HL-60/S4 (cell line): ENCODE measurements around the gene C17orf50.

Source experiments
- in situ Hi-C: fragments of 300-500 bp; cut with MboI; formaldehyde crosslinking; loops from 2 replicates; pipeline ENCODE4 v1.14.3; 2022; ENCODE audit warnings: low sequenced_read_pairs

Gene C17orf50

GRCh38 chr17:35732806-35733136, 27.9 kb upstream of the C17orf50 start:
- in situ Hi-C loops: loop anchor here (10.0 to 25.0 kb wide), 2 partner anchors 128 to 570 kb away; no protein-coding TSS in a partner anchor

DNA sequence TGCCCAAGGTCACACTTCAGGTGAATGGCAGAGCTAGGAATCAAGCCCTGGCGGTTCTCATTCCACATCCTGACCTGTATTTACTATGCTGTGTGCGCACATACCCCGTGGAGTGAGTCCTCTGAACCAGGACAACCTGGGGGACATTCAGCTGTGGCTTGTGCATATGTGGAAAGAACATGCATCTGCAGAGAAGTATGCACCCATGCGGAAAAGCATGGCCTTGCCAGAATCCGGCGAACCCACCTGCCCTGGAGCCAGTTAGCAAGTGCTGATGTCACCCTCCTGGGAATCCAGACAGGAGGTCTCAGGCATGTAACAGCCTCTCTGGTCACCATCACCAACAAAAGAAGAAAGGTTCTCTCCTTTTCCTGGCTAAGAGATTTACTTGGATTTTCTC, 27.3 kb upstream of the C17orf50 start:
- in situ Hi-C loops: loop anchor here (10.0 to 25.0 kb wide), 2 partner anchors 129 to 571 kb away; no protein-coding TSS in a partner anchor

- in situ Hi-C loops: loop anchor here (10.0 to 25.0 kb wide), 2 partner anchors 130 to 572 kb away; no protein-coding TSS in a partner anchor
These were observed 26.3 kb upstream of the C17orf50 start for GRCh38 chr17:35734396-35734795.

- in situ Hi-C loops: loop anchor here (10.0 to 25.0 kb wide), 2 partner anchors 130 to 573 kb away; no protein-coding TSS in a partner anchor
These were observed 25.5 kb upstream of the C17orf50 start for GRCh38 chr17:35735036-35735805.

DNA sequence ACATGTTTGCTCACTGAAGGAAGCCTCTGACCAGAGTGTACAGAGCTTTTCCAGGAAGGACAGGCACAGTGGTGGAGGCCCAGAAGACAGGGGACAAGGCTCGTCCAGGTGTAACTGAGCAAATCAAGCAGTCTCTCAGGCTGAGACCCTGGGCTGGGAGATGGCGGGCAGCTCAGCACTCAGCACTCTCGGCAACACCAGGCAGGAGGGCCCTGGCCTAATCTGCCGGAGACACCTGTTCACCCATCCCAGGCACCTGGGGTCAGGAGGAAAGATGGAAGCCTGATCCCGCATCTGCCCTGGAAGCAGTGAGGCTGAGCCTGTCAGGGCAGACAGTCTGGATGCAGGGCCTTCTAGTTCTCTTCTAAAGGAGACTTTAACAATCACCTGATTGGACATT, 24.5 kb upstream of the C17orf50 start:
- in situ Hi-C loops: loop anchor here (10.0 to 25.0 kb wide), 2 partner anchors 131 to 574 kb away; no protein-coding TSS in a partner anchor

- in situ Hi-C loops: loop anchor here (10.0 to 25.0 kb wide), 2 partner anchors 134 to 576 kb away; no protein-coding TSS in a partner anchor
These were observed 22.1 kb upstream of the C17orf50 start for GRCh38 chr17:35738519-35739133.

DNA sequence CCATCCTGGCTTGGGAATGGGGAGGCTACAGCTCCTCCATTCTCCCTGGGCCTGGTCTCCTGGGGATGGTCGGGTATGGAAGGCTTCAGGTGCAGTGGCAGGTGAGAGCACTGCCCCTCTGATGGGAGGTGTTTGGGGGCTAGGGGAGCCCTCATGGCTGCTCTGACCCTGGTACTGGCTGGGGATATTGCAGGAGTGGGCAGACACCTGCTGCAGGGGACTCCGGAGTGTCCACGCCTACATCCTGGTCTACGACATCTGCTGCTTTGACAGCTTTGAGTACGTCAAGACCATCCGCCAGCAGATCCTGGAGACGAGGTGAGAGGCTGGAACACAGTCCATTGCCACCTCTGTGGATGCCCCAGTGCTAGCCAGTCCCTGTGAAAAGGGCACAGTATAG, 20.5 kb upstream of the C17orf50 start:
- in situ Hi-C loops: loop anchor here (25.0 kb wide), 1 partner anchor 578 kb away; no protein-coding TSS in a partner anchor

- in situ Hi-C loops: loop anchor here (25.0 kb wide), 1 partner anchor 579 kb away; no protein-coding TSS in a partner anchor
These were observed 19.4 kb upstream of the C17orf50 start for GRCh38 chr17:35740997-35741931.

- in situ Hi-C loops: loop anchor here (25.0 kb wide), 1 partner anchor 580 kb away; no protein-coding TSS in a partner anchor
These were observed 18.2 kb upstream of the C17orf50 start for GRCh38 chr17:35742496-35742895.

DNA sequence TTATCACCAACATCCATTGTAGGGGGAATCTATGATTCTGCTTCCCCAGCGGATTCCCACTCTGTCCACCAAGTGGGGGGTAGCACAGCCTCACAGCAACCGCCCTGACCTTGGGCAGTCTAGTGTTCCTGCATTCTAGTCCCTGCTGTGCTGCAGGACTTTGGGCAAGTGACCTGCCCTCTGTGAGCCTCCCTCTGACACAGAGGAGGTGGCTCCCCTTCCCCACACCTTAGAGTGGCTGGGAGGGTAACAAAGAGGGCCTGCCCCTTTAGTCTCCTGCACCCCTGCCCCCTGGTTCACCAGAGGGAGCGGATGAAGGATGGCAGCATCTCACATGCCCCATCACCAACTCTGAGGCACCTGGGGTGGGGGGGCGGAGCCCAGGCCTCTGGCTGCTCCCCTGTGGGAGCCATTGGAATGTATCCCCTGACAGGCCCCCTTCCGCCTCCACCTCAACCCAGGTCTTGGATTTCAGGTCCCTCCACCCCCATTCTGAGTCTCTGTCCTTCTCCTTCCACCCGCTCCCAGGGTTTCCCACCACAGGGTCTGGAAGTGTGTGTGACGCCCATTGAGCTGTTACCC, 17.7 kb upstream of the C17orf50 start:
- in situ Hi-C loops: loop anchor here (25.0 kb wide), 1 partner anchor 581 kb away; no protein-coding TSS in a partner anchor

- in situ Hi-C loops: loop anchor here (25.0 kb wide), 1 partner anchor 581 kb away; no protein-coding TSS in a partner anchor
These were observed 16.9 kb upstream of the C17orf50 start for GRCh38 chr17:35743626-35744328.

GRCh38 chr17:35744830-35745229, 15.9 kb upstream of the C17orf50 start:
- in situ Hi-C loops: loop anchor here (25.0 kb wide), 1 partner anchor 583 kb away; no protein-coding TSS in a partner anchor

- in situ Hi-C loops: loop anchor here (25.0 kb wide), 1 partner anchor 583 kb away; no protein-coding TSS in a partner anchor
These were observed 15.4 kb upstream of the C17orf50 start for GRCh38 chr17:35745246-35745645.

DNA sequence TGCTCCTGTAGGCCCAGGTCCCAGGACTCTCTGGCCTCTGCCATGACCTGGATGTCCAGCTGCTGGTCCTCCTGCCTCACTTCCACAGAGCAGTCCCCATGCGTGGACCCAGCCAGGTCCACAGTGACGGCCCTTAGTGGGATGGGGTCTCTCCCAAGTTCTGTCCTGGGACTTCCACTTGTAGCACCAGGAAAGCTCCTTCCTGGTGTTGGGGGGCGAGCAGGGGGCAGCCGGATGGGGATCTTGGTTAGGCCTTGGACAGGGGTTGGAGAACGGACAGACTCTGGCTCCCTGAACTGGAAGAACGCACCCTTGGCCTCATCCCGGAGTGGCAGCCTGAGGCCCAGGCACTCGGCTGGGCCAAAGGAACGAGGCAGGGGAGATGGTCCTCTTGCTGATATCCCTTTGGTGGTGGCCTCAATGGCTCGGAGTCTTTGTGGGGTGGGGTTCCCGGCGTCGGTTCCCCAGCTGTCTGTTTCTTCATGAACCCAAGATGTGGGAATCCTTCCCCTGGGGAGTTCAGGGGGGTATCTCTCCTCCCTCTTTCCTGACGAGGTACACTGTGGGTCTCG, 14.9 kb upstream of the C17orf50 start:
- in situ Hi-C loops: loop anchor here (25.0 kb wide), 1 partner anchor 584 kb away; no protein-coding TSS in a partner anchor

DNA sequence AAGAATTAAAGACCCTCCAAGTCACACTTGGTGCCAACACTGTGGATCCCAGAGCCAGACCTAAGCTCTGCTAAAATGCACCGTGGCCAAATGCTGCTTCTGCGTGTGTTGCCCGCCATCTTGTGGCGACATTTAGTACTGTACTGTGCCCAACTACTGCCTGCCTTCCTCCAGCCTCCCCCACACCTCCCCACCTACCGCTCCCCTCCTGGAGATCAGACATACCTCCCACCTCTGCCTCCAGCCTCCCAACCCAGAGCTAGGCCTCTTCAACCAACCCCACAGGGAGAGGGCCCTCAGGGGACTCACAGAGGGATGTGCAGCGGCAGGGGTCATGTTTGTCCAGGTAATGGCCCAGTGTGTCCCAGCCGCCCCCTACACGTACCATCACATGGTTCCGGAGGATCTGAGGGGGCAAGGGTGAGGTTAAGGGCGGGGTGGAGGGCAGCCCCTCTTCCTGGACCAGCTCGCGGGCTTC, 13.1 kb upstream of the C17orf50 start:
- in situ Hi-C loops: loop anchor here (25.0 kb wide), 1 partner anchor 585 kb away; no protein-coding TSS in a partner anchor

DNA sequence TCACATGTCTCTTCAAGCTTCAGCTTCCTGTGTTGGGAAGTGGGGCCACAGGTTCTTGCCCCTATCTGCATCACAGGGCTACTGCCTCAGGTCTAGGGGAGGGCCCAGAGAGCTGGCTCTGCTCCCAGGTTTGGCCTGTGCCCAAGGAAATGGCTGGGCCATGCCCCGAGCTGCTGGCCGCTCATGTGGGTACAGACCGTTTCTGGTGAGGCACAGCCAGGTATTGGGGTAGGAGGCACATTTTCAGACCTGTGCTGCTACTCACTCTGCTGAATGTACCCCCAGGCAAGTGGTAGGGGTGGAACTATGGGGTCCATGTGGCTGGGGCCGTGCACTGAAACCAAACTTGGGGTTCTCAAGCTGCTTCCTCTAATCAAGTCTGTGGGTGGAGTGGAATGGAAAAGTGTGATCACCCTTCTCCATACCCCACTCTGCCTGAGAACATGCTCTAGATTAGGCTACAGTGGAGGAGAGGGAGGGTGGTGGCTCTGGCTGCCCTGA, 12.3 kb upstream of the C17orf50 start:
- in situ Hi-C loops: loop anchor here (25.0 kb wide), 1 partner anchor 586 kb away; no protein-coding TSS in a partner anchor

DNA sequence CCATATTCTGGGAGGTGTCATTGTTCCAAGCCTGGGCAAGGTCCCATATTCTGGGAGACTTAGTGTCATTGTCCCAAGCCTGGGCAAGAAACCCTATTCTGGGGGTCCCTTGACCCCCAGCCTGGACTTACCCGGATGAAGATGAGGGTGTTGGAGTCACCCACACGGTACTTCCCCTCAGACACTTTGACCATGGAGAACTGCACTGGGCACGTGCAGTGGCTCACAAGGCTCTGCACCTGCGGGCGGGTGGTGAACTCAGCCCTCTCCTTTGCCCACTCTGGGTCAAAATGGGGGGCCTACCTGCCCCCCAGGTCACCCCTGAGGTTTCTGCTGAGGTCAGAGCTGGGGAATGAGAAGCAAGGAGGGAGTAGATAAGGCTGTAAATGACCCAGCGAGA, 11.7 kb upstream of the C17orf50 start:
- in situ Hi-C loops: loop anchor here (25.0 kb wide), 1 partner anchor 587 kb away; no protein-coding TSS in a partner anchor
